ENCODE data around the gene ZFYVE28.
"Not testable (repeated sequence)": the region's sequence is repeated elsewhere in the genome, so short reads cannot be mapped to it uniquely, and the experiment has no call there.

The ZFYVE28 gene

DNA sequence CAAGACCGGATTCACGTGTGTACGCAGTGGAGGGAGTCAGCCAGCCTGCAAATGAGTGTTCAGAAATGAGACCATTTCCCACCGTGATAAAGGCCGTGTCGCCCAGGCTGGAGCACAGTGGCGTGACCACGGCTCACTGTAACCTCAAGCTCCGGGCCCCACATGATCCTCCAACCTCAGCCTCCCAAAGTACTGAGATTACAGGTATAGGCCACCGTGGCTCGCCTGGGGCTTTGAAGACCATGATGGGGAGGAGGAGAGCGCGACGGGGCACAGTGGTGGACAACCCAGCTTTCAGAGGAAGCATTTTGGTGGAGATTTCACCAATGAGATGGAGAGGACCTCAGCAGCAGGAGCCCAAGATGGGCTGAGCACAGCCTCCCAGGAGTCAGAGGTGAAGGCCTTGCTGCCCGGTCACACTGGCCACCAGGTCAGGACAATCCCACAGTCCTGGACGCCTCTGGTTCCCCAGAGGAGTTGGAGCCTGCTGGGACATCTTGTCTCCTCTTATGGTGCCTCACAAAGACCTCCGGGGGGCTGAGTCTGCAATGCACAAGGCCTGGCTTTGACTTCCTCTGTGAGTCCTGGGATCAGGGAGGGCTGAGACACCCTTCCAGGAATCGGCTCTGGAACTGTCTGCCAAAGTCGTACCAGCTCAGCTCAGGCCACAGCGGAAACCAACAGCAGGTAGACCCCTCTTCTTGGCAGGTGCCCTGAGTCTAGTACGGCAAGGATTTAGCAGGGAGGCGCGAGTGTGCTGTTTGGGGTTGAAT, 134.1 kb downstream of the ZFYVE28 start:
- no peak for DNase-seq

- DNase-seq, result no peak
Observed at GRCh38 chr4:2283199-2283711, 135.2 kb downstream of the ZFYVE28 start.

DNA sequence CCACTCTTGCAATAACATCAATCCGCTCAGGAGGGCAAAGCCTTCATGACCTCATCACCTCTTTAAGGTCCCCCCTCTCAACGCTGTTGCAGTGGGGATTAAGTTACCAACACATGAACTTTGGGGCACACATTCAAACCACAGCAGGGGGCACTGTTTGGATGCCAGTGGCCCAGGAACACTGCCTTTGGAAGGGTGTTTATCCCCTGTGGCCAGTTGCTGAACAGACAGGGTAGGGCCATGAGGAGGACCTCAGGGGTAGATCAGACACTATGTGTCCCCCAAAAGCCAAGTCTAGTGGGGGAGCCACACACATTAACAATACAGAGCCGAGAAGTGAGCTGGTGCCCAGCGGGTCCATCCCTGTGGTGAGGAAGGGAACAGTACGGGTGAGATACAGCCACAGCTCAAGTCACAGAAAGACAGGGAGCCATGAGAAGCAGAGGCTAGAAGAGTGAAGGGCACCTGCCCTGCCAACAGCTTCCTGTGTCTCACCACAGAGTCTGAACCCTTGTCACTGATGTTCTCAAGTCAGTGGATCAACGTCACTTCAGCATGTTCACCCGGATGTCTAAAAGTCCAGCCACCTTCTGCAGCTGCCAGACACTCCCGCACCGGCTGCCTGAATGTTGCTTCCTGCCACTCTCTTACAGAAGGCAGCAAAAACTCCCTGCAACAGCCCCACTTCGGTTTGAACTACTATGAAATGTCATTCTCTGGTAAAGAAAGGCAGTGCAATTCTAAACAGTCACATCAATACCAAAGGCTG, 136.7 kb downstream of the ZFYVE28 start:
- peak in 1 of 2 donors; percentile 18 for DNase-seq

GRCh38 chr4:2280531-2281300, 137.7 kb downstream of the ZFYVE28 start:
- DNase-seq, result no peak

DNA sequence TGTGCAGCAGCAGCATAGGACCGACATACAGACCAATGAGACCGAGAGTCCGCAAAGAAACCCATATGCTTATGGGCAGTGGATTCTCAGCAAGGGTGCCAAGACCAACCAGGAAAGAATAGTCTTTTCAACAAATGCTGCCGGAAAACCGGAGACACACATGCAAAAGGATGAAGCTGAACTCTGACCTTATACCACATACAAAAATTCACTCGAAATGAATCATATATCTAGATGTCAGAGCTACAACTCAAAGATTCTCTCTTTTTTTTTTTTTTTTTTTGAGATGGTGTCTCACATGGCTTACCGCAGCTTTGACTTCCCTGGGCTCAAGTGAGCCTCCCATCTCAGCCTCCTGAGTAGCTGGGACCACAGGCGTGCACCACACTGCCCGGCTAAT, 140.5 kb downstream of the ZFYVE28 start:
- no peak for DNase-seq

DNA sequence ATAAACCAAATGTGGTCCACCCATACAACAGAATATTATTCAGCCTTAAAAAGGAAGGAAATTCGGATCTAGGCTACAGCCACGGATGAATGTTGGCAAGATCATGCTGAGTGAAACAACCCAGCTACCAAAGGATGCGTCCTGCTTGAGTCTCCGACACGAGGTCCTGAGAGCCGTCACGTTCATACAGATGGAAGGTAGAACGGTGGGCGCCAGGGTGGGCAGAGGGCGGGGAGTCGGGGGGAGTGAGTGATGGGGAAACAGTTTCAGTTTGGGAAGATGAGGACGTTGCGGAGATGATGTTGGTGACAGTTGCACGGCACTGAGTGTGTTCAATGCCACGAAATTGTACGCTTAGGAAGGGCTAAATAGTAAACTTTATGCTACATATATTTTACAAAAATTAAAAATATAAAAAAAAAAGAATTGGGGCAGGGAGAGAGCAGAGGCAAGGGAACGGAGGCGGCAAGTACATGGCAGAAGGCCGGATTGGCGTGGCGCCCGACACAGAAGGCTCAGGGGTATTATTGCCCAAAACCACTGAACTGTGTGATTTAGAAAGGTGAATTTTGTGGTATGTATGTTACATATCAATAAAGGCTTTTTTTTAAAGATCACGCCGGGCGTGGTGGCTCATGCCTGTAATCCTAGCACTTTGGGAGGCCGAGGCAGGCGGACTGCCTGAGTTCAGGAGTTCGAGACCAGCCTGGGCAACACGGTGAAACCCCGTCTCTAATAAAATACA, 141.7 kb downstream of the ZFYVE28 start:
- DNase-seq, result no peak

DNA sequence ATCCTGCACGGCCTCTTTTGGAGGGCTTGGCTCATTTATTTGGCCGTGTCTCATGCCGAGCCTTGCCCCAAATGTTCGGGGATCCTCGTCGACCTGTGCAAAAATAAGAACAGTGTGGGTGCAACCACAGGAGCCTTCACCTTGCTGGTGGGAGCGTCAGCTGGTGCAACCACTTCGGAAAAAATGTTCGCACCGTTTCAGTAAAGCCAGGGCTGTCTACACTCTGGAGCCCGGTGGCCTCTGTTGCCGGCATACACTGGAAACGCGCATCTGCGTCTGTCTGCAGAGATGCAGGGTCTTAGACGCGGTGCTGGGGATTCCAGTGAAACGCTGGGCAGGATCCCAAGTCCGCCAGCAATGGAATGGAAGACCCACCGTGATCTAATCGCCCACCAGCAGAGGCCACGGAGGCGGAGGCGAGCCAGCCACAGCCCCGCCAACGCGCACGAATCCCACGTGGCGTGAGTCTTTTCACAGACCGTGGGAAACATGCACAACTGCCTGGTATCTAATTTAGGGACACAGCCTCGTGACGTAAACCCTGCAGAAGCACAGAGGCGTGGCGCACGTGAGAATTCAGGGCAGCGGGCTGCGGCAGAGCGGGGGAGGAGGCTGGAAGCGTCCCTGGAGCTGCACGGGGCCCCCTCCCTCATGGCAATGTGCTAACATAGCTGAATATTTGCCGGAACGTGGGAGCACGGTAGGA, 142.7 kb downstream of the ZFYVE28 start:
- DNase-seq, result no peak

DNA sequence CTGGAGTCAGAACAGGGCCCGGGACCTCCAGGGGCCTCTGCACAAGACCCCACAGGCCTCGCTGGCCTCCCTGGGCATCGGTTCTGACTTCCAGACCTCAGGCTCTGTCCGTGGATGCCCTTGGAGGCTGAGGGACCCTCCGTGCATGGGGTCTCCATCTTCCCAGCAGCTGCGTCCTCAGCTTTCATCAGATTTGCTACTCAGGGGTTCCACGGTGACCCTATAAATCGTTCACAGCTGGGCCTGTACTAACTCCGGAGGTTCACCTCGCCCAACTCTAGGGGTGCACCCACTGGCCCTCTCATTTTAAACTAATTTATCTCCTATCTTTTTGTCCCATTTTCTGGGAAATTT, 143.4 kb downstream of the ZFYVE28 start:
- not testable (repeated sequence) for DNase-seq

DNA sequence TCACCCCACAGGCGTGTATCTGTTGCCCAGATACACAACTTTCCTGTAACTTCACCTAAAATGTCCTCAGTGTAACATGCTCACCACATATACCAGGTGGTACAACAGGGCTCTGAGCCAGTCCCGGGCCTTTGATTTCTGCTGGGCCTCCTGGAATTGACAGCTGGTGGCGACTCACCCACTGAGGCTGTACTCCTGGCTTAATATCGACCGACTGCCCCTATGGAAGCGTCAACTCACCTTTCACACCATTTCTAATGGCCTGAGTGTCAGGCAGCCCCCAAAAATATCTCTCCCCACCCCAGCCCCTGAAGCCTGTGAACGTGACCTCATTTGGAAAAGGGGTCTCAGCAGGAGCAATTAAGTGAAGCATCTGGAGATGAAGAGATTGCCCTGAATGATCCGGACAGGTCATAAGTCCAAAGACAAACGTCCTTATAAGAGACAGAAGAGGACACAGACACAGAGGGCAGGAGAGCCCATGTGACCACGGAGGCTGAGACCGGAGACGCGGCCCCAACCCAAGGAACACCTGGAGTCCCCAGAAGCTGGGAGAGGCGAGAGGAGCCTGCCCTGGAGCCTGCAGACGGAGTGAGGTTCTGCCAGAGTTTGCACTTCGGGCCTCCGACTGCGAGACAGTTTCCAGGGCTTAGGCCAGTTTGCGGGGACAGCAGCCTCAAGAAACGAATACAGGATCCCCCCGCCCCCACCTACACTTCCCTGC, 144.0 kb downstream of the ZFYVE28 start:
- DNase-seq, result no peak

DNA sequence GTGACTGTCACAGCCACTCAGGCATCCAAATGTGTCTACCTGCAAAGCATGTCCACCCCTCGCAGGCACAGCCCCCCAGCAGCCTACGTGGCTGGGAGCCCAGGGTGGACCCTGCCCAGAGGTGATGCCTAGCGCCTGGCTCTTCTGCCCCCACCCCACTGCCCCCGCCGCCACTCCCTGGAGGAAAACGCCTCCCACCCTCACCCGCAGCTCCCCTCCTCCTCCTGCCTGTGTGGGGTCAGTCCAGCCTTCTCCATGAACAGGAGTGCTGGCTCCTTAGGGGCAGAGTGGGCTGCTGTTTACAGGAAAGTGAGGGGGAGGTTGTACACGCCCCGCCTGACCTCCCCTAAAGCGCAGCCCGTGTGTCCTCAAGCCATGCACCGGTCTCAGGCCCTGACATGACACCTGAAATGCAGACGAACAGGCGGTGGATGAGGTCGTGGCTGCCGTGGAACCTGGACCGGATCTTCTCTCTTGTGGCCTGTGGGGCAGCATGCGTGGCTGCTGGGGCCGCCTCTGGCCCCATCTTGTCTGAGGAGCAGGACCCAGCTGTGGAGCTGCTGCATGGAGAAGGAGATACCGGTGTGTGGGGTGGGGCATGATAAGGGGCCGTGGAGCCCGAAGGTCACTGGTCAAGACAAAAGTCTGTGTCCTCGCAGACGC, 144.7 kb downstream of the ZFYVE28 start:
- no peak for DNase-seq

DNA sequence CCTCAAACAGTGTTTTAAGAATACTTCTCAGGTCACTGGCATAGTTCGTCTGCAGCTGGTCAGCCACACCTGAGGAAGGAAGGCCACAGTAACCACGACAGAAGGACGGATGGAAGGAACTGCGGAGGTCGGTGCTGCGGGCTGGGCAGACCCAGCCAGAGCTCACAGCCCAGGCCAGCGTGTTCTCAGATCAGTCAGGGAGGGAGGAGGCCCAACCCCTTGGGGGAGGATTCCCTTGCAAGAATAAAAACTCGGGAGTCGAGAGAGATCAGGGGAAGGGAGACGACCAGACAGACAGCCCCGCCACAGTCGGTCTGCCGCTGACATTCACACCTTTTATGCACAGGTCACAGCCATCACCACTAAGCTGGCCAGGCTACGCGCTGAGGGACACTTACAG, 145.2 kb downstream of the ZFYVE28 start:
- no peak for DNase-seq

GRCh38 chr4:2272828-2273120, 145.7 kb downstream of the ZFYVE28 start:
- DNase-seq, result no peak

DNA sequence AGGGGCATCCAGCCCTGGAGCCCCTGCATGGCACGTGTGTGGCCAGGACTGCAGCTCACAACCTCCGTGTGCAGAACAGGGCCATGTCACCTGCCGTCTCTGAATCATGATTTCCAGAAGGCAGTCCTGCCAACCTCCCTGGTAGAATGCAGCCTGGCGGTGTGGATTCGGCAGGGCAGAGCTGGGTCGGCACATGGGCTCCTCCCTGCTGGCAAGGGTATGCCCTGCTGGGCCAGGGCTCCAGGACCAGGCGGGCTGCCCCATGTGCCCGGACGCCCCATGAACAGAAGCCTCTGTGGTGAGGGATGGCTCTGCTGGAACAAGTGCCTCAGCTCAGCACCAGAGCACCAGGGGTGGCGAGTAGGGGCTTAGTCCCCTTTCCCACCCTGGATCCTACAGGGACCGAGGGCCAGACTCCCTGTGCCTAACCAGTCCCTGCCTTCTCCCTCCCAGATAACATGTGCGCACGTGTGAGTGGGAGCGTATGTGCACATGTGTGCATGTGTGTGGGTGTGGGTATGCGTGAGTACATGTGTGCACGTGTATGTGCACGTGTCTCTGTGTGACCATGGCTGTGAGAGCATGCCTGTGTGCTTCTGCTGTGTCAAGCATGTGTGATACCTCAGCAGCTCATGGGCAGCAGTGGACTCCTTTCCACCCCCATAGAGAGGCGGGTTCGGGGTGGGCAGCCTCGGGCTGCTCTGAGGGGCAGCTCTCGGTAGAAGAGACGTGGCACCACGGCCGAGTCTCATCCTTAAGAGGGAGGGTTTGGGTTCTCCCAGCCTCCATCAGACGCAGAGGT, 146.2 kb downstream of the ZFYVE28 start:
- no peak for DNase-seq

DNA sequence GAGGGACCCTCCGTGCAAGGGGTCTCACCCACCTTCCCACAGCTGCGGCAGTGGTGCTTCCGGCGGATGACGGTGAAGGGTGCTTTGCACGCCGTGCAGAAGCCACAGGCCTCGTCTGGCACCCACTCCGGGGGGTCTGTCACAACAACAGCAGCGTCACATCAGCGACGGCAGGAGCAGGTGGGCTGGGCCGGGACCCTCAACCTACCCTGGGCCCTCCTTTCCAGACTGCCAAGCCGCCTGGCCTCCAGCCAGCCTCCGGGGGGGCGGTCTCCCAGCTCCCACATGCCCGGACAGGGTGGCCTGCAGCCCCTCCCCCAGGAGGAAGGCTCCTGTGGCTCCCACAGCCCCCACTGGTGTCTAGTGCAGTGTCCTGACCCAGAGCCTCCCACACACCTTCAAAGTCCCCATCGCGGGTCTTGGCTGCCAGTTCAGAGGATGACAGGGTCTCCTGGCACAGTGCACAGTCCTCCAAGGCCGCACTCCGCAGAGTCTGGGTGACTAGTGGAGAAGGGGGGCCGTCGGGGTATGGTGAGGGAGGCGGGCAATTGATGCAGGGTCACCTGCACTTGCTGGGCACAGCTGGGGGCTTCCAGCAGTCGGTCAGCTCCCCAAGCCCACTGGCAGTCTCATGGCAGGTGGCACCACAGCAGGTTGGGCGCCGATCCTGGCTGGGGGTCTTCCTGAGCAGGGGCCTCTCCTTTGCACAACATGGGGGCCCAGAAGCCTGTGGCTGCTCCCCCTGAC, 147.0 kb downstream of the ZFYVE28 start:
- DNase-seq, result no peak

DNA sequence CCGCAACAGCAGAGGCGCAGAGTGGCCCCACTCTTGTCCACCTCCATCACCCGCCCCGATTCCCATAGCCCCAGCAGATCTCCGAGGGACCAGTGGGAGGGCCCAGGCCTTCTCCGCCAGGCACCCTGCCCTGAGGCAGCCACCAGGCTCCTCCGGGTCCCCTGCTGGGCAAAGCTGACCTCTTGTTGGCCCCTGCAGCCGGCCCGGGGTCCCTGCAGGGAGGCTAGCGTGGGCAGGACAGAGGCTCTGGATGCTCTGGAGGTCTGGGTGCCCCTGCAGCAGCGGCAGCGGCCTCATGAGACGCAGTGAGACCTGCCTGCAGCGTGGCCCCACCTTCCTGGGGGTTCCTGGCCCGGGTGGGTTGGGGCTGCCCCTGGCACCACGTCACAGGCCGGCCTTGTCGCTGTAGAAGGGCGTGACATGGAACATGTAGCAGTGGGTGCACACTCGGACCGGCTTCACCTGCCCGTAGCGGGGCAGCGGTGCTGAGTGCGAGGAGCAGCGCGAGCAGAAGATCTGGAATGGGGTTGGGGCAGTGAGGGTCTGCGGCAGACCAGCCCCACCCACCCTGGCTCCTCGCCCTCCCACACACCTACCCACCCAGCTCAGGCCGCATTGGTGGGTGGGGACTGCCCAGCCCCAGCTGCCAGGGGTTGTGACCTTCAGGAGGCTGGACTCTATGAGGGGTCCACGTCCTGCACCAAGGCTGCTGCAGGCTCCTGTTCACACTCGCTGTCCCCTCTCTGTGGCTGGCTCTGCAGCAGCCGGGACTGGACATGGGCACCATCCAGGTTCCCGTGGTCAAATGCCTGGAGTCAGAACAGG, 147.9 kb downstream of the ZFYVE28 start:
- DNase-seq, result no peak

- no peak for DNase-seq
Observed at GRCh38 chr4:2269618-2270163, 148.8 kb downstream of the ZFYVE28 start.

- DNase-seq, result no peak
Observed at GRCh38 chr4:2269206-2269531, 149.3 kb downstream of the ZFYVE28 start.
